ENCODE data around the gene MLLT11. TPM values are rescaled to one million over a fixed set of nuclear protein-coding genes. Genes with fewer than 3 reads are reported as not detected.

Gene MLLT11, protein sequence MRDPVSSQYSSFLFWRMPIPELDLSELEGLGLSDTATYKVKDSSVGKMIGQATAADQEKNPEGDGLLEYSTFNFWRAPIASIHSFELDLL
- total RNA-seq, result 10 to 100 TPM in 1 of 4 donors, 1 to 10 TPM in 3; 1.3 to 35.8 (median 4.5) TPM
- 1 to 10 TPM; 1.2 to 5.0 (median 1.3) TPM for polyA plus RNA-seq
- long read RNA-seq, donor 1, full-length matches to known transcripts, result 8 of 8 reads
- long read RNA-seq, donor 1, partial matches to known transcripts, result 0 of 8 reads
- long read RNA-seq, donor 1, other reads (novel, unspliced or antisense), result 0 of 8 reads
- long read RNA-seq, donor 2, full-length matches to known transcripts, result 3 of 3 reads
- long read RNA-seq, donor 2, partial matches to known transcripts, result 0 of 3 reads
- long read RNA-seq, donor 2, other reads (novel, unspliced or antisense), result 0 of 3 reads

DNA sequence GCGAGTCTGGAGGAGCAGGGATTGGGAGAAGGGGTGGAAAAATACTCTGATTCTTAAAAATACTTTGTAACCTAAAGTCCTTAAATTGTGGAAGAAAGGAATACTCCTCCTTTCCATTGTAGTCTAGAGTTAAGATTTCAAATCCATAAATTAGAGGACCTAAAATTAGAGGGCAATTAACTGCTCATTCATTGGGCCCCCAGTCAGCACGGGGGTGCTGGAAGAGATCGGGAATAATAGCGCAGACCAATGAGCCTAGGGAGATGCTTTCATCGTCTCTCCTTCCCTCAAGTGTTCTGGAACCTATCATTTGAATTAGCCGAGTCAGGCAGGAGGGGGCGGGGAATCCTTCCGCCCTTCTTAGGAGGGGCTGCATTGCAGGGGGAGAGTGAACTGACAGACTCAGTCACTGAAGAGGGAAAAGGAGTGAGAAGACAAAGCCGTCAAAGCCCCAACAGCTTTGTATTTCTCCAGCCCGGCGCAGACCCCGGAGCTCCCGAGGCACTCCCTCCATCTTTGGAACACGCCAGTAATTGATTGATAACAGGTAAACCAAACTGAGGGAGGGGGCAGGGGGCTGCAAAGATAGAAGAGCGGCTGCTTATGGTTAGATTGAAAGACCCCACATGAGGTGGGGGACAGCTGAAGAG is at the start of gene MLLT11:
TSS of gene MLLT11 (plus strand) at position 391 of the 650 bp plus-strand sequence. CDS start 6,828 bp downstream, outside the sequence.
- Histone ChIP-seq H3K27me3 (ENCODE audit: insufficient read depth in 3 of 3, low read length in 2 of 3) (no peaks in the 10 kb centered on the region), H3K4me1 (peaks cover 31% of the 10 kb centered on the region), H3K4me3 (peak within 1 kb of the TSS; percentile 83), H3K36me3 (ENCODE audit: insufficient read depth in 1 of 2, low read depth in 1 of 2) (peaks cover 0 to 24% of the 10 kb centered on the region in 2 donors), H3K9me3 (no peaks in the 10 kb centered on the region), H3K27ac (peak within 1 kb of the TSS; percentile 90)
- ATAC-seq (peak; percentile 35 to 61 (median 53)), DNase-seq (peak in 1 of 2 donors; percentile 27)
- intact Hi-C loops (cut with DNase I), result loop anchor here in 1 of 2 donors (5.0 kb wide), 1 partner anchor 33 kb away; no protein-coding TSS in a partner anchor
- WGBS, 3 donors, result 9 to 14% (median 11%) methylated on average over 15 of the region's 15 CpGs
- TF ChIP-seq, protein P1, sequence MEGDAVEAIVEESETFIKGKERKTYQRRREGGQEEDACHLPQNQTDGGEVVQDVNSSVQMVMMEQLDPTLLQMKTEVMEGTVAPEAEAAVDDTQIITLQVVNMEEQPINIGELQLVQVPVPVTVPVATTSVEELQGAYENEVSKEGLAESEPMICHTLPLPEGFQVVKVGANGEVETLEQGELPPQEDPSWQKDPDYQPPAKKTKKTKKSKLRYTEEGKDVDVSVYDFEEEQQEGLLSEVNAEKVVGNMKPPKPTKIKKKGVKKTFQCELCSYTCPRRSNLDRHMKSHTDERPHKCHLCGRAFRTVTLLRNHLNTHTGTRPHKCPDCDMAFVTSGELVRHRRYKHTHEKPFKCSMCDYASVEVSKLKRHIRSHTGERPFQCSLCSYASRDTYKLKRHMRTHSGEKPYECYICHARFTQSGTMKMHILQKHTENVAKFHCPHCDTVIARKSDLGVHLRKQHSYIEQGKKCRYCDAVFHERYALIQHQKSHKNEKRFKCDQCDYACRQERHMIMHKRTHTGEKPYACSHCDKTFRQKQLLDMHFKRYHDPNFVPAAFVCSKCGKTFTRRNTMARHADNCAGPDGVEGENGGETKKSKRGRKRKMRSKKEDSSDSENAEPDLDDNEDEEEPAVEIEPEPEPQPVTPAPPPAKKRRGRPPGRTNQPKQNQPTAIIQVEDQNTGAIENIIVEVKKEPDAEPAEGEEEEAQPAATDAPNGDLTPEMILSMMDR (IDR thresholded peaks at IDR 0.05), result no peak

DNA sequence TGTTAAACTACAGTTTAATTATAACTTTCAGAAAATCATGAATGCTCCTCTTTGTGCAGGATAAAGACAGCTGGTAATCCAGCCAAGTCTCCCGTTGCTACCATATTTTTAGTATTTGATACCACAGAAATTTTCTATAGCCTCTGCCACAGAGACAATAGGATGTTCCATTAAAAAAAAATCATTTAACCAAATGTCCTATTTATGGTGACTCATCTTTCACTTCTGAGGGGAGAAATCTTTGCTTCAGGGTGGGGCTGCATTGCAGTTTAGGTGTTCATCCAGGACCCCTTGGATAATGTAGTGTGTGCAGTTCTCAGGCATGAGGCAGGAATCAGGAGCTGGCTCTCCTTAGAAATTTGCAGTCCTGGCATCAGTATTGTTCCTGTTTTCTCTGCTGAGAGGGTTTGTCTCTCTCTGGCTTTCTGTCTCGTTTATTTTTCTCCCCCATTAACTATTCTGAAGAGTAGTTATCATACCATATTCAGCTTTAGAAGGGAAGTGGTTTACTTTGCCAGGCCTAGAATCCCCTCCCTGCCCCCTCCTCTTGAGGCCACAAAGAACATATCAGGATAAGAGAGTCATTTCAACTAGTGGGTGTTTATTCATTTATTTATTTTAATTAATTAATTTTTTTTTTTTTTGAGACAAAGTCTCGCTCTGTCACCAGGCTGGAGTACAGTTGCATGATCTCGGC is 48.9 kb upstream of the MLLT11 start:
- no peak for ATAC-seq
- Histone ChIP-seq H3K36me3 (ENCODE audit: insufficient read depth in 1 of 2, low read depth in 1 of 2) (peaks cover 0 to 16% of the 10 kb centered on the region in 2 donors), H3K4me3 (no peak overlapping the region), H3K27me3 (ENCODE audit: insufficient read depth in 3 of 3, low read length in 2 of 3) (no peaks in the 10 kb centered on the region), H3K9me3 (no peaks in the 10 kb centered on the region), H3K4me1 (peaks cover 36% of the 10 kb centered on the region), H3K27ac (no peak overlapping the region)
- 56 to 64% (median 58%) methylated on average over 4 of the region's 4 CpGs for WGBS, 3 donors
- TF ChIP-seq, protein P1 (IDR thresholded peaks at IDR 0.05), result no peak
- DNase-seq, result no peak
- intact Hi-C loops (cut with DNase I), result no loop called here

DNA sequence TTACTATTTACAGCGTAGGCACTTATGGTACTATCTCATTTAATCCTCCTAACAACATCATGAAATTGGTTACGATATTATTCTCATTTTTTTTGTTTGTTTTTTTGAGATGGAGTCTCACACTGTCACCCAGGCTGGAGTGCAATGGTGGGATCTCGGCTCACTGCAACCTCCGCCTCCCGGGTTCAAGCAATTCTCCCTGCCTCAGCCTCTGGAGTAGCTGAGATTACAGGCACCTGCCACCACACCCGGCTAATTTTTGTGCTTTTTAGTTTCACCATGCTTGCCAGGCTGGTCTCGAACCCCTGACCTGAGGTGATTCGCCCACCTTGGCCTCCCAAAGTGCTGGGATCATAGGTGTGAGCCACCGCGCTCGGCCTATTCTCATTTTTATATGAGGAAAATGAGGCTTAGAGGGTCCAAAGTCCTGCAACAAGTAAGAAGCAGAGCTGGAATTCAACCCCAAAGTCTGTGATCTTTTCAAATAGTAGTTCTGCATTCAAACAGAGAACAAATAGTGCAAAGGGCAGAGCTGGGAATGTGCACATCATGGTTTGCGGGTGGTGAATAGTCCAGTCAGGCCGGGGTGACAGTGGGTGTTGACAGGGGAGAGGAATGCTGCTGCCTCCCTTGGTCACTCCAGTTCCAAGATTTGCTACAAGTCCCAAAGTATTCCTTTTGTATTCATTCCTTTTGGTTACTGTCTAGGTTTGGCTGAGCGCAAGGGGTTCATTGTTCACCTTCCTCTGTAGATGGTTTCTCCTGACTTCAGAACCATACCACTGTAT is 47.3 kb upstream of the MLLT11 start:
- intact Hi-C loops (cut with DNase I), result no loop called here
- H3K4me3 ChIP-seq, result no peak overlapping the region
- TF ChIP-seq, protein P1 (IDR thresholded peaks at IDR 0.05), result no peak
- 89 to 93% (median 91%) methylated on average over 14 of the region's 14 CpGs for WGBS, 3 donors
- DNase-seq (no peak), ATAC-seq (no peak)
- peaks cover 25% of the 10 kb centered on the region for H3K4me1 ChIP-seq
- H3K27me3 ChIP-seq (ENCODE audit: insufficient read depth in 3 of 3, low read length in 2 of 3), result no peaks in the 10 kb centered on the region
- no peaks in the 10 kb centered on the region for H3K9me3 ChIP-seq
- H3K36me3 ChIP-seq (ENCODE audit: insufficient read depth in 1 of 2, low read depth in 1 of 2), result peaks cover 0 to 24% of the 10 kb centered on the region in 2 donors
- no peak overlapping the region for H3K27ac ChIP-seq

DNA sequence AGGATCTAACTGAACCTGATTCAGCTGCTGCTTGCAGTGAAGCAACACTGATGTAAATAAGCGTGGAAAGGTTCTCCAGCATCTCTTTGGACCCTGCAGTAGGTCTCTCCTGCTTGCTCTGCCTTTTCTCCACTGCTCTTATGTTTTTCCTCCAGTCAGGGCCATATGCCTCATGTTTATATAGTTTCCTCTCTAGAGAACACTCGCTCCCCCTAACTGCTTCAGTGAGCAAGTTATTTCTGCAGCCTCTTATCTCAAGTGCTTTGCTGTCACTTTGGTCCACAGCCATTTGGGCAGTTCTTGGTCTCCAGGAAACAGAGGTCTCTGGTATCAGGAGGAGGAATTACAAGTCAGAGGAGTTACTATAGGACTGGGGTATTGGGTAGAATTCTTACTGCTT is 46.7 kb upstream of the MLLT11 start:
- H3K4me1 ChIP-seq, result peaks cover 23% of the 10 kb centered on the region
- no peak for ATAC-seq
- H3K9me3 ChIP-seq, result no peaks in the 10 kb centered on the region
- WGBS, 3 donors, result 71 to 83% (median 83%) methylated on average over 2 of the region's 2 CpGs
- peaks cover 0 to 30% of the 10 kb centered on the region in 2 donors for H3K36me3 ChIP-seq (ENCODE audit: insufficient read depth in 1 of 2, low read depth in 1 of 2)
- no peaks in the 10 kb centered on the region for H3K27me3 ChIP-seq (ENCODE audit: insufficient read depth in 3 of 3, low read length in 2 of 3)
- H3K4me3 ChIP-seq, result no peak overlapping the region
- intact Hi-C loops (cut with DNase I), result no loop called here
- no peak for DNase-seq
- TF ChIP-seq, protein P1 (IDR thresholded peaks at IDR 0.05), result no peak
- H3K27ac ChIP-seq, result peak overlapping the region; percentile 39
